Measurements from ENCODE around the gene SYT3.
"Not testable (repeated sequence)": the region's sequence is repeated elsewhere in the genome, so short reads cannot be mapped to it uniquely, and the experiment has no call there.

SYT3 gene

GRCh38 chr19:50636317-50637085, 3.2 kb downstream of the SYT3 start:
- DNase-seq (ENCODE audit: low read depth) = no peak

GRCh38 chr19:50633973-50634372, 5.7 kb downstream of the SYT3 start:
- no peak for DNase-seq (ENCODE audit: low read depth)

- no peak for DNase-seq (ENCODE audit: low read depth)
These were observed 6.3 kb downstream of the SYT3 start for GRCh38 chr19:50633359-50633758.

- DNase-seq (ENCODE audit: low read depth) = no peak
These were observed 7.4 kb downstream of the SYT3 start for GRCh38 chr19:50632151-50632835.

GRCh38 chr19:50629801-50630200, 9.9 kb downstream of the SYT3 start:
- no peak for DNase-seq (ENCODE audit: low read depth)

GRCh38 chr19:50629194-50629593, 10.5 kb downstream of the SYT3 start:
- DNase-seq (ENCODE audit: low read depth) = no peak

GRCh38 chr19:50628551-50628950, 11.1 kb downstream of the SYT3 start:
- no peak for DNase-seq (ENCODE audit: low read depth)

- DNase-seq (ENCODE audit: low read depth) = no peak
These were observed 11.5 kb downstream of the SYT3 start for GRCh38 chr19:50628146-50628545.

GRCh38 chr19:50626795-50627194, 12.9 kb downstream of the SYT3 start:
- DNase-seq (ENCODE audit: low read depth) = no peak

- DNase-seq (ENCODE audit: low read depth) = no peak
These were observed 13.7 kb downstream of the SYT3 start for GRCh38 chr19:50626011-50626410.

- DNase-seq (ENCODE audit: low read depth) = no peak
These were observed 14.6 kb downstream of the SYT3 start for GRCh38 chr19:50624949-50625600.

GRCh38 chr19:50620394-50620906, 19.2 kb downstream of the SYT3 start:
- not testable (repeated sequence) for DNase-seq (ENCODE audit: low read depth)

GRCh38 chr19:50619184-50619583, 20.5 kb downstream of the SYT3 start:
- DNase-seq (ENCODE audit: low read depth) = not testable (repeated sequence)

- DNase-seq (ENCODE audit: low read depth) = not testable (repeated sequence)
These were observed 21.3 kb downstream of the SYT3 start for GRCh38 chr19:50618379-50618778.

- not testable (repeated sequence) for DNase-seq (ENCODE audit: low read depth)
These were observed 26.9 kb downstream of the SYT3 start for GRCh38 chr19:50612504-50613404.

- no peak for DNase-seq (ENCODE audit: low read depth)
These were observed 31.6 kb downstream of the SYT3 start for GRCh38 chr19:50607874-50608785.

- no peak for DNase-seq (ENCODE audit: low read depth)
These were observed 32.3 kb downstream of the SYT3 start for GRCh38 chr19:50607388-50607787.

- not testable (repeated sequence) for DNase-seq (ENCODE audit: low read depth)
These were observed 33.4 kb downstream of the SYT3 start for GRCh38 chr19:50606059-50606836.

GRCh38 chr19:50604264-50605073, 35.2 kb downstream of the SYT3 start:
- DNase-seq (ENCODE audit: low read depth) = not testable (repeated sequence)
